Activated T-cell treated with anti-CD3 and anti-CD28 coated beads, Interleukin-2, amount 50 U/mL, for 48 hours (primary cell): ENCODE results near the gene OR52H1.
A peak's percentile ranks its signal among the peaks of the same experiment; 100 is the strongest.
"Not testable (repeated sequence)": the region's sequence is repeated elsewhere in the genome, so short reads cannot be mapped to it uniquely, and the experiment has no call there.

ENCODE experiments used
- DNase-seq, 2 experiments: peaks; one replicate each; pipeline ENCODE4 v3.0.0-alpha.2; 2020

OR52H1 gene

GRCh38 chr11:5548440-5548839 is at the start of gene OR52H1:
Gene OR52H1 (minus strand): TSS chr11:5548540. CDS start chr11:5545505, 3,035 bp downstream.
- no peak for DNase-seq

GRCh38 chr11:5597953-5598352 is 49.6 kb upstream of the OR52H1 start:
- DNase-seq = no peak

- peak; percentile 24 to 25 for DNase-seq
These were observed 48.4 kb upstream of the OR52H1 start, which contains the start of gene TRIM6 for GRCh38 chr11:5596607-5597201. Gene TRIM6 (plus strand): TSS chr11:5596637. CDS start chr11:5596898, 261 bp downstream.

- no peak for DNase-seq
These were observed 44.8 kb upstream of the OR52H1 start for GRCh38 chr11:5593146-5593545.

- no peak for DNase-seq
These were observed 44.3 kb upstream of the OR52H1 start for GRCh38 chr11:5592615-5593014.

- DNase-seq = no peak
These were observed 43.3 kb upstream of the OR52H1 start for GRCh38 chr11:5591613-5592012.

GRCh38 chr11:5589906-5590305 is 41.6 kb upstream of the OR52H1 start:
- DNase-seq = not testable (repeated sequence)

GRCh38 chr11:5584458-5584857 is 36.1 kb upstream of the OR52H1 start:
- DNase-seq = not testable (repeated sequence)

GRCh38 chr11:5581014-5581413 is 32.7 kb upstream of the OR52H1 start:
- DNase-seq = no peak

GRCh38 chr11:5580577-5580976 is 32.2 kb upstream of the OR52H1 start, which contains the start of gene OR52B6:
Gene OR52B6 (plus strand): TSS chr11:5580877. CDS start chr11:5580877, 0 bp downstream.
- no peak for DNase-seq

- no peak for DNase-seq
These were observed 28.8 kb upstream of the OR52H1 start for GRCh38 chr11:5577101-5577500.

- no peak for DNase-seq
These were observed 26.8 kb upstream of the OR52H1 start for GRCh38 chr11:5575152-5575551.

GRCh38 chr11:5574654-5575053 is 26.3 kb upstream of the OR52H1 start:
- no peak for DNase-seq

- no peak for DNase-seq
These were observed 16.1 kb upstream of the OR52H1 start for GRCh38 chr11:5564259-5565019.

GRCh38 chr11:5557751-5558150 is 9.4 kb upstream of the OR52H1 start:
- DNase-seq = no peak

GRCh38 chr11:5556596-5557188 is 8.4 kb upstream of the OR52H1 start:
- no peak for DNase-seq

GRCh38 chr11:5553343-5553742 is 5.0 kb upstream of the OR52H1 start:
- no peak for DNase-seq

- DNase-seq = no peak
These were observed 2.2 kb upstream of the OR52H1 start for GRCh38 chr11:5550440-5551095.

GRCh38 chr11:5547982-5548381 is 358 bp downstream of the OR52H1 start:
- DNase-seq = no peak

- no peak for DNase-seq
These were observed 1.9 kb downstream of the OR52H1 start for GRCh38 chr11:5546457-5546856.

- DNase-seq = no peak
These were observed 6.9 kb downstream of the OR52H1 start for GRCh38 chr11:5541427-5541826.

- DNase-seq = no peak
These were observed 11.9 kb downstream of the OR52H1 start for GRCh38 chr11:5536482-5536881.

GRCh38 chr11:5534046-5534445 is 14.3 kb downstream of the OR52H1 start:
- DNase-seq = no peak
